HG02763 (cell line): ENCODE measurements around the gene DST.

Source experiments
- ATAC-seq: cut with Tn5 transposase; IDR thresholded peaks from one replicate; pipeline ENCODE4 v1.9.1; 2021; ENCODE audit warnings: mild to moderate bottlenecking, moderate library complexity; ENCODE audit not compliant: unreplicated experiment

The DST gene

DNA sequence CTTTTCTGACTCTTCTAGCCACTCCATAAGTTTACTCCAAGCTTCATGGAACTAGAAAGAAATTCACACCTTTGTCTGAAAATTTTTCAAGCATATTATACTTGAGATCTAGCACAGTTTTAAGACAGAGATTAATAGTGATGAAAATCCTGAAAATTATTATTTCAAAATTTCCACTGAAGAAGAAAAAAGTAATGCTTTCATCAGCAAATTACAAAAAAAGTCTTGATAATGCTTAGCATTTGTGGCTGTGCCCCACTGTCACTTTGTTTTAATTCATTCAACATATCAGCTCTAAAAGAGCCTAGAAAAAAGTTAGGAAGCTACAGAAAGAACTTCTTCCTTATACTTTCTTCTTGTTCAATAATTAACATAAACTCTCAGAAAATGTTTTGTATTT is 153.1 kb downstream of the DST start:
- ATAC-seq = no peak

DNA sequence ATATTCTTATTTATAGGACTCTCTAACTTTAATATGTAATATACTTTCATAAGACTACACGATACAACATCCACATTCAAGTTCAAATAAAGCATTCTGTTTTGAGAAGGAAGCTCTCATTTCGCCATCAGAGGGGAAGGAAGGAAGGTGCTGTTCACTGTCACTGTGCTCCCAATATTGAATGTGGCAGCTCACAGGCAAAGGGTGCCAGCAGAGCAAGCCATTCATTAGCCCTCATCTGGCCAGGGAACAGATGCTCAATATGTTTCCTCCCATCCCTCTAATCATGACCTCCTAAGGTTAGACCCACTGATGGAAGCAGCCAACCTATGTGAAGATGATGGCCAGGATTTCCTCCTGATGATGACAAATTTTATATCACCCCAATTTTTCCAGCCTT is 154.4 kb downstream of the DST start:
- no peak for ATAC-seq

DNA sequence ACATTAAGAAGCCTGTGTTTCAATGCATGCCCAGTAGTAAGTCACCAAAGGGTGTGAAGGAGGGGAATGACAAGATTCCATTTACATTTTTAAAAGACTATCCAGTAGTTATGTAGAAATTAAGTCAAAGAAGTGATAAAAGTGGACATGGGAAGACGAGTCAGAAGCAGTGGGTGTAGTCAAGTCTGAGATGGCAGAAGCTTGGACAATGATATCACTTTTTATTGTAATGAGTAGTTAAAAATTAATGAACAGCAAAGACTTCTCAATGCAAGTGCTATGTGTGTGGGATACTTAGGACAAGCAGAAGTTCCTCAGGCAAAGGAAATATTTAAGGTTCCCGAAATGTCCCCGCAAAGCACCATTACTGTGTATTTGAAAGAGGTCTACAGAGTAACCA is 156.0 kb downstream of the DST start:
- no peak for ATAC-seq

DNA sequence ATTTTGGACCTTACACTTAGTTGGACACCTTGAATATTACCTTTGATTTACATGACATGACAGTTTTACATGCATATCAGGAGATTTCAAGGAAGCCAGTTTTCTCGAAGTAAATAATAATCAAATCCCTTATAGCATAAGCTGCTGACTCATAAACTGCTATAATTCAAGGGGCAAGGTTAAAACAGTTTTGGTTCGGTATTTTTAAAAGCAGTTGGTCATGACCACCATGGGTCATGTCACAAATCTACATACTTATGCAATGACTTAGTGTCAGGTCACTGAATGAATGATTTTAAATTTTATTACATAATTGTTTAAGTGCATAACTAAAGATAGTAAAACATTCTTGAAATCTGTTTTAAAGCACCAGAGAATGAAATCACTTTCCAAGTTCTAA is 158.0 kb downstream of the DST start:
- no peak for ATAC-seq

DNA sequence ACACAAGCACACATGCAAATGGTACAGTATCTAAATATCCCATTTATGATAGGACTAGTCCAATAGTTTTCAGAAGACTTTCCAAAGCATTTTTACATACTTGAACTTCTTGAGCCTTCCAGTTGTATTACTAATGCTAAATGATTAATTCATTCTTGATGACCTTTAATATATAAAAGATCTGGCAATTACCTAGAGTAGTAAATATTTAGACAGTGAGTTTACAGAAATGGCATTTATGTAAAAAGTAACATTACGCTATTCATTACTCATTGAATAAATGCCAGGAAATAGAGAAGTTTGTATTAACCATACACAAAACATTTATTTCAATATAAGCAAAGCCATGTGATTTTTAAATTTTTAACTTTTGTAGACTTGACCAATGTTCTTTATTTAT is 158.8 kb downstream of the DST start:
- ATAC-seq = no peak

DNA sequence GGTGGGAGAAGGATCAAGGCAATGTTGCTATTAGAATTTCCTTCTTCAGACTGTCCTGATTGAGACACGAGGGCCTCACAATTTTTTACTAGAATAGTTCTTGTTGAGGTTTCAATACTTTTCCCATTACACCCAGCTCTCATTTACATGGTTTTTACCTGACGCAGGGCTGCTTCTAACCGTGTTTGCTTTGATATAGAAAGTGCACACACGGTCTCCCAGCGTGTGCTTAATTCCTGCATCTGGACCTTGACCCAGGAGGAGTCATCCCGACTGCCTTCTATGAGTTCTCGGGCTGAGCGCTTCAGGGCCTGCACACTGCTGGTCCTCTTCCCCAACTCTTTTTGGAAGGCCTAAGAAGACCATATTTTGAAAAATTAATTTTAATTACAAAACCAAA is 160.2 kb downstream of the DST start:
- ATAC-seq = no peak

DNA sequence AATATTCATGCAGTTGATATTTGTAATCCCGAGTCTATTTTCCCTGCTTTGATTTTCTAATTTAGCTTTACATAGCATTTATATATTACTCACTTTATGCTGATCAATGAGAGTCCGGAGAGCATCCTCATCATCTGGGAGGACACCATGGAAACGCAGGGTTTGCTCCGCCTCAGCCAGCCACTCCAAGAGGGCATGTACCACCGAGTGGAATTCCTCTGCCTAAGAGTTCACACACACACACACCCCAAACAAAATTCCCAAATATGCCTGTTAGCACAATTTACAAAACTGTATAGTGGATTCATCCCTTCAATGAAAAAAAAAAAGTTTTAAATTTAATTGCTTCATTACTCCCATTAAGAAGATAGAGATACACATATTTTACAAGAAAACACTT is 160.7 kb downstream of the DST start:
- no peak for ATAC-seq

DNA sequence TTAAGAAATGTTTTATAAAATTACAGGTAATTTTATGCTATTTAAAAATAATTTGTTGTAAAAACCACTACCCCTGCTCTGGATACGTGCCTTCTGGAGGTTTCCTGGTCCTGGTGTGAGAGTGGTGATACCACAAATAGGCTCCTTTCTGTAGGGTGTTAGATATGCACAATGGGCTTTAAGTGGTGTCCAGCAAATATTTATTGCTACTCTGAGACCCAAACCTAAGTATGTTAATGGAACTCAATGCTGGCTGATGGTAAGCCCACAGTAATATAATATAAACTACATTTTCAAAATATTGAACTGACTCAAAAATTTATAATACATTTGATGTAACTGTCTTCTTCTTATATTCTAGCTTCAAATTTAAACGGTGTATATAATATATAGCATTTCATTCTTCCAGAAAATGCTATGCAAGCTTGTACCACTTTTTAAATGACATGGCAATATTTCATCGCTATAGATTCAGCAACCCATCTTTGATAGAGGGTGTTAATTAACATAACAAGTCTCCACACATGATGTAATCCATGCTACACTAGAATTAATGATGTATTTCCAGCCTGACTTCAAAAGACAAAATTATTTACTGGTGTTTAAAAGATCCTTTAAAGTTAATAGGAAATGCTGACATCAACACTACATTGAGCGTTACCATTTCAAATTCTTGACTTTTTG is 161.9 kb downstream of the DST start:
- no peak for ATAC-seq

DNA sequence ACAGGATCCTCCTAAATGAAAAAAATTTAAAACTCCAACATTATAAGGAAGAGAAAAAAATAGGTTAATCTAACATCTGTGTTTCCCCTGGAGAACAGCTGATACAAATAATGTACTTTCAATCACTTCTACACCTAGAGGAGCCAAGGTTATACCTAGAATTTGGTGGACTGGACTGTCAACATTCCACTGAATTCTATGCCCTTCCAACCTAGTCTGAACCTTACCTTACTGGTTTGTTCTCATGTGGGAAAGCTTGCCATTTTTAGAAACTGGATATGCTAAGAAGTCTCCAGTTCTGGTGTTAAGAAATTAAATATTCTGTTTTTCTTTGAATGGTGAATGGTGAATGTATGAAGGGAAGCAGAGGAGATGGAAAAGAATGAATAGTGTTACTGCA is 162.4 kb downstream of the DST start:
- no peak for ATAC-seq

DNA sequence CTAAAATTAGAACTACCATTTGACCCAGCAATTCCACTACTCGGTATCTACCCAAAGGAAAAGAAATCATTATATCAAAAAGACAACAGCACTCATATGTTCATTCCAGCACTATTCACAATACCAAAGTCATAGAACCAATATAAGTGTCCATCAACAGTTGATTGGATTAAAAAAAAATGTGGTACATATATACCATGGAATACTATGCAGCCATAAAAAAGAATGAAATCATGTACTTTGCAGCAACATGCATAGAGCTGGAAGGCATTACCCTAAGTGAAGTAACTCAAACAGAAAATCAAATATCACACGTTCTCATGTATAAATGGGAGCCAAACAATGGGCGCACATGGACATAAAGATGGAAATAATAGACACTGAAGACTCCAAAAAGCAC is 163.3 kb downstream of the DST start:
- no peak for ATAC-seq

DNA sequence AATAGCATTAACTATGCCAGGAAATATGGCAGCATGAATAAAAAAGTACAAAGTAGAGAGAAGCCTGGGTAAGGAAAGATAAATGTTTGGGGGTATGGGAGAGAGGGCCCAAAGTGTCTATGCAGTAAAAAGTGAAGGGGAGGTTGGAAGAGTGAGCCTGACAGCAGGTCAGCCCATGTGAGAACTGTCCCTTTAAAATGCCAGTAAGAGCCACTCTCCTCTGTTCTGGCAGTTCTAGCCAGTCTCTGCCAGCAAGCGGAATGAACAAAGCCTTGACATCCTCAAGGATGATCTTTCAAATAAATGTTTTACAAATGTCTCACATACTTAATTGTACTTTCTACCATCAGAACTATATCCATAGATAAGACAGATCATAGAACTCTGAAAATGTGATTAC is 164.5 kb downstream of the DST start:
- no peak for ATAC-seq

DNA sequence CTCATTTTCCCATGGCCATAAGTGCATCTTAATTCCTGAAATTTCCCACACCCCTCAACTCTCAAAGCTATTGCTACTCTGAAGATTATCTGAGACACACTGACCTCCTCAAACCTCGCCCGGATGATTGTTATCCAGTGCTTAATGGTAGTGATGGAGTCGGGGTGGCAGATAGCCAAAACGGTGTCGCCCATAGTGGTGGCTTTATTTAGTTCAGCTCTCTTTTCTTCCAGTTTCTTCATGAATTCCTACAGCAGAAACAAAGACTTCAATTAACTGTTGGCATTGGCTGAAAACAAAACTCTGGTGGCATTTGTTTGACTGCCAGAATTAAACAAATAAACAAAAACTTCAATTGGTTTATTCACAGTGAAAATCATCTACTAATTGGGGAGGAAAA is 165.4 kb downstream of the DST start:
- ATAC-seq = no peak

DNA sequence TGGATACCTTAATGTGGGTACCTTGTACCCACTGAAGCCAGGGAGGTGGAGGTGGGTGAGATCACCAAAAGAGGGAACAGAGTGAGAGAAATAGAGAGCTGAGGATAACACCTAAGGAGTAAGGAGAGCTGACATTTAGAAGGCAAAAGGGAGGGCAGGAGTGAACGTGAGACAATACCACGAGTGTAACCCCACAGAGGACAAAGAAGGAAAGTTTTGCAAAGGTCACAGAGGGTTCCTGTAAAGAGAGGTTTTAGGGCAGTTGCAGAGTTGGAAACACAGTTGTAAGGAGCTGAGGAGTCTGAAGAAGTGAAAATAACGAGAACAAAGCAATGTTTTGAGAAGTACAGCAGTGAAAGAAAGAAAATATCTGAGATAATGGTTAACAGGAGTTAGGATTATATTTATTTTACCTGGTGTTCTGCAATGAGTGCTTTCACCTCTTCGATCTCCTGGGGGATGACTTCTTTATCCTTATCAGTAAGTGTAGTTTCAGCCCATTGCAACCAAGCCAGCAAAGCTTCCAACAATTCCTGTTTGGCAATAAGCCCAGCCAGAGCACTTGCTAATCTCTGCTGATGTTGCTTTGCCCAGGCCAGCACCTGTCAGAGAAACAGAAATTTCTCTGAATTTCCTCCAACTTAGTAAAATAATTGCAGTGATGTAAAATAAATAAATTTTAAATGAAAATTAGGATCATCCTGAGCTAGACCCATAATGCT is 166.8 kb downstream of the DST start:
- ATAC-seq = no peak

DNA sequence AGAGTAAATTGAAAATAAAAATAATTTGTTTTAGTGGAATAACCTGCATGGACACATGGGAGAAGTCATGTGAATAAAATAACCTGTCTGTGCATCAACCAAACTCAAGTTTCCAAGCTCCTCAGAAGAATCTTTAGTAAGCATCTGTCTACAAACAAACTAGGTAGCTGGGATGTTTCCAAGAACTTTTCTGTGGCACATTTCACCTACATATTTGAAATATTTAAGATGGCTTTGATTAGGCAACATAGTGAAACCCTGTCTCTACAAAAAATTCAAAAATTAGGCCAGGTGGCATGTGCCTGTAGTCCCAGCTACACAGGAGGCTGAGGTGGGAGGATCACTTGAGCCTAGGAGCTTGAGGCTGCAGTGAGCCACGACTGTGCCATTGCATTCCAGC is 168.2 kb downstream of the DST start:
- ATAC-seq = no peak

DNA sequence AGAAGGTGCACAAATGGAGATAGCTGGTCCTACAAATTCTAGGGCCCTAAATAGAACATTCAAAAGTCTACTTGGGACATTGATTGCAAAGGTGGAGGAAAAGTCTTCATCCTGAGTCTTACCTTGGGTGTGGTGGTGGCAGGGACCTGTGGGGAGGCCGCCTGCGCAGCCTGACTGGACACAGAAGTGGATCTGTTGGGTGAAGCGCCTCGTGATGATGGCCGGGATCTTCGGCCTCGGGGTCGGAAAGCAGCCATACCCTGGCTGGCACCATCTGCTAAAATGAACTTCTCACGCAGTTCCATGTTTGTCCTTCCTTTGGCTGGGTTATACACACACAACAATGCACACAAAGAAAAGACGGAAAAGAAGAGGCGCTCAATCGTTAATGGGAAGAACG is 179.2 kb downstream of the DST start:
- no peak for ATAC-seq

DNA sequence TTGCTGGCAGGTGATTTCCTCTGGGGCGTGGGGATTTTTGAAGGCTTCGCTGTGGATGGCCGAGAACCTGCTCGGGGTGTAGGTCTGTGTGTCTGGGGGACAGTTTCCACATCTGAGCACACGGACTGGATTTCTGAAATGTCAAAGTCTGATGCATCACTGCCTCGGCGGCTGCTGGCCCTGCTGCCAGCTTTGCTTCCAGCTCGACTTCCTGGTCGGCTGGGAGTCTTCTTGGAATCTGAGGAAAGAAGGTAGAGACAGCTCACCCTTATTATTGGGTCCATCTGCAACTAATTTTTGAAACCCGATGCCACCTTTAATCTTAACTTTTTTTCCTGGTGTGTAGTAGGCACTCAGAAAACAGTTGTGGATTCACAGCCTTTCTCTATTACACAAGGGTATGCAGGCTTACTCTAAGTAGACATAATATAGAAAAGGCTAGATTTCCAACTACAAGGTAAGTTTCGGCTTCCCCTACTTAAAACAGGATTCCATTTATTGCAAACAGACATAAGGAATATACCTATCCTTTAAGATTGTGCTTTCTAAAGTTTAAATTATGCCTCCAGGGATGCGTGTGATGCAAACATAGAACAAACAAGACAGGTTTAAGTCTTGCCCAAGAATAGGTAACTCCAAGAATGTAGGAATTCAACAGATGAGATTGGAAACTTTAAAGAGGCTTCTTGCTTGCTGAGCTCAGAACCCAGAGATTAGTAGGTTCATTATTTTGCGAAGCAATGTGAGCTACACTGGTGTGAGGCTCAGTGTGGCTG is 183.5 kb downstream of the DST start:
- ATAC-seq = no peak

DNA sequence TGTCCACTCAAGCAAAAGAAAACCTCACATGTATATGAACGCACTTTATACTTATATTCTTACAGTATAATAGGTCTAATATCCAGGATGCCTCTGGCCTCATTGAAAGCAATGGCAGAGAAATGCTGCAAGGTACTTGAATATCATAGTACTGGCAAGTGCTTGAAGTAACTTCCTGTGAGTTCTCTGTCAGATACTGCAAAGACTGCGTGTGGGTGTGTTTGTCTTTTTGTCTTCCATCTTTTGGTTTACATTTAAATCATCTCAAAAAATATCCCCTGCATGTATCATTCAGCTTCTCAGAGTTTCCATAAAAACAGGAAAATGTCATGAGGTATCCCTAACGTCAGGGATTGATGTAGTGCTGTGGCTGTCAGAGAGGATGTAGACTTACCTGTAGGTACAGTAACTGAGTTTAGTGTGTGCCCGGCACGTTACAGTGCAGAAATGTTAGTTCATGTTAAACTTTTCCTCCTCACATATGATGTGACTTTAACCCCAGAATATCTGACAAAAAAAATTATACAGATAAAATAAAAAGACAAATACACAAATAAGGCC is 184.3 kb downstream of the DST start:
- no peak for ATAC-seq

DNA sequence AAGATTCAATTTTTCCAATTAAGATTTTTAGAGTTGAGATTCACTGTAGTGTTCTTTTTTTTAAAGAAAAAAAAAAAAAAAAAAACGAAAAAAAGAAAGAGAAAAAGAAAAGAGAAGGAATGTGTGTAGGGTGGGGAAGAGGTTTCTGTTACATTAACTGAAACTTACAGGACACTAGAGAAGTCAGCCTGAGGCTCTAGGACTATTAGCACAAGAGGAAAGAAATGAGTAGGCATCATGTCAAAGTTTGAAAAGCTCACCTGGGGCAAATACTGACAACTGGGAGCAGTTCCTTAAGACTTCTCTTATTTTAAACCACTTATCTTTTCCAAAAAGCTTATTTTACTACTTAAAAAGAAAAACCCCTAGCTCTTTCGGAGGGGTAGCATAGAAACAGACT is 185.9 kb downstream of the DST start:
- no peak for ATAC-seq

DNA sequence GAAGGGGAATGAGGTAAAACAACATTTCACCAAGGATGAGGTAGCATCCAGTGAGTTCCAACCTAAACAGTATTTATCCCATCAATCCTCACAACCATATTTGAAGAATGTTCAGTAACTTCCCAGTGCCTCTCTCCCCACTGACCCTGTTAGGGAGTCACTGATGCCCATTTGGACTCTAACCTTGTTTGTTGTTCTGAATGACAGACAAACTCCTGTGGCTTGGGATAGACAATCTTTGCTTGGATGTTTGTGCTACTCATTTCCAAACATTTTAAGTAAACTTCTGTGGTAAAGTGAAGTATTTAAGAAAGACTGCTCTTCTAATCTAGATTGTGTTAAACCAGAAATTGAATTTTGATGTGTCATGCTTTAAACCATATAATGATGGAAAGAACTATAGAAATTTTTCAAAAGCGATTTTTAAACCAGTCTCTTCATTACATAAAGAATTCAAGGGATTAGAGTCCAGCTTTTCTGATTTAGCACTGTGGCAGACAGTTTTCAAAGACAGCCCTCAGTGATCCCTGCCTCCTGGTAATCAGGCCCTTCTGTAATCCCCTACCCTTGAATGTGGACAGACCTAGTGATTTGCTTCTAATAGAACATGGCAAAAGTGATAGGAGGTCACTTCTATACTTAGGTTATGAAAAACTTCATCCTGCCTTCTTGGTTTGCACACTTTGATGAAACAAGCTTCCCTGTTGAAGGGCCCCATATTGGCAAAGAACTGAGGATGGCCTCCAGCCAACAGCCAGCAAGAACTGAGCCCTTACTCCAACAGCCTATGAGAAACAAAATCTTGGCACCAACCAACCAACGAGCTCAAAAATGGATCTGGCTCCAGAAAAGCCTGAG is 191.6 kb downstream of the DST start:
- ATAC-seq = no peak

DNA sequence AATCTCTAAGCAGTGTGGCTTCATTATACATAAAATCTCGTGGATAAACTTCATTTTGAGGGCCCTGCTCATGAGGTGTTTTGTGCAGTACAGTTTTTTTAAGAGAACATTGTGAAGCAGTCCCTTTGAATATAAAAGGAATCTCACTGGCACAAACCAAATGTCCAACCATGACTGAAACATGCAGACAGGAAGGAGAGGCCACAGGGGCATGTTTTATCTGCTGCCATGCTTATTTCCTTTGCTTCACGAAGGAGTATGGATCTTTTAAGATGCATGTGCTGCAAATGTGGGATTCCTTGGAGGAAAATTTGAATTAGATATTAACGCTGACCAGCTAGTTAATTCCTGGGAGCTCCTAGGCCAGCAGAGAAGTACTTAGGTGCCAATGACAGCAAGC is 192.3 kb downstream of the DST start:
- ATAC-seq = no peak

DNA sequence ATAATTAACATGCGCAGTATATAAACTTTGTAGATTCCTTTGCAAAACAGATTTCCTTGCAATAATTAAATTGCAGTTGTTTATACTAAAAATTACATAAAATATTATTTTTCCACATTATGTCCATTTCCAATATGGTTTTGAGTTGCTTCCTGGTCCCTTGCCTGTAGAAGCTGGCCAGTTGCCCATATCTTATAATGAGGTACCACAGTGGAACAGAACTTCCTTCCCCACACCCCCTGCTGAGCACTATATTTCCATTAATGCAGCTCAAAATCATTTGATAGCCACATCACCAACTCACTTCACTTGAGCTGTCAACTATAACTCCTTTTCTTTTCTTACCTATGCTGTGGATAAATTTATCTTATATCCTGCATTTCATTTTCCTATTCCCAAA is 194.6 kb downstream of the DST start:
- ATAC-seq = no peak
